ENCODE data around the gene SKI.

DNA sequence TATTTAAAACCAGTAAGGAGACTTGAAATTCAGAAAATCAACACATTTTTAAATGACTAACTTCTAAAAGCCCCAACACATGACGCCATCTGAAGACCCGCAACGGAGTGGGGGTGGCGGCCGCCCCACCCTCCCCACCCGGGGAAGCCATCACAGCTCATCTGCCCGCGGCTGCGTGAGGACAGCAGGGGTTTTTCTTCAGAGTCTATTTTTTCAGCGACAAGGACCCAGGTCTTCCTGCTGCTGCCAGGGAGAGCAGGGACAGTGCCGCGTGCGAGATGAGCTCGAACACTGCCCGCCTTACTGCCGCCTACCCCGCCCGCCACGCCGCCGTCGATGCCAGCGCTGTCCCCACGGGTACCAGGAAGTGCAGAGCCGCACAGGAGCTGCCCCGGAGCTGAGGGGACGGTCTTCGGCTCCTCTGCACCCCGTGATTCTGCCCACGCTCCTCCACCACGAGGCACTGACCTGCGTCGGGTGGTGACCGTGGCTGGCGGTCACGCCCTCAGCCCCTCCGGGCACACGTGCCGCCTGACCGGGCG is 79.0 kb downstream of the SKI start:
- TF ChIP-seq EZH2 (IDR thresholded peaks at IDR 0.05; ENCODE audit: borderline replicate concordance): no peak
- TF ChIP-seq, protein P1, sequence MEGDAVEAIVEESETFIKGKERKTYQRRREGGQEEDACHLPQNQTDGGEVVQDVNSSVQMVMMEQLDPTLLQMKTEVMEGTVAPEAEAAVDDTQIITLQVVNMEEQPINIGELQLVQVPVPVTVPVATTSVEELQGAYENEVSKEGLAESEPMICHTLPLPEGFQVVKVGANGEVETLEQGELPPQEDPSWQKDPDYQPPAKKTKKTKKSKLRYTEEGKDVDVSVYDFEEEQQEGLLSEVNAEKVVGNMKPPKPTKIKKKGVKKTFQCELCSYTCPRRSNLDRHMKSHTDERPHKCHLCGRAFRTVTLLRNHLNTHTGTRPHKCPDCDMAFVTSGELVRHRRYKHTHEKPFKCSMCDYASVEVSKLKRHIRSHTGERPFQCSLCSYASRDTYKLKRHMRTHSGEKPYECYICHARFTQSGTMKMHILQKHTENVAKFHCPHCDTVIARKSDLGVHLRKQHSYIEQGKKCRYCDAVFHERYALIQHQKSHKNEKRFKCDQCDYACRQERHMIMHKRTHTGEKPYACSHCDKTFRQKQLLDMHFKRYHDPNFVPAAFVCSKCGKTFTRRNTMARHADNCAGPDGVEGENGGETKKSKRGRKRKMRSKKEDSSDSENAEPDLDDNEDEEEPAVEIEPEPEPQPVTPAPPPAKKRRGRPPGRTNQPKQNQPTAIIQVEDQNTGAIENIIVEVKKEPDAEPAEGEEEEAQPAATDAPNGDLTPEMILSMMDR (IDR thresholded peaks at IDR 0.05; ENCODE audit: poor library complexity): no peak
